A673 (cell line): ENCODE data around the gene ZNF692.

Experiments used
- CTCF ChIP-seq: fragments of 300-800, 200-600 bp; sonication (generic); conservative IDR thresholded peaks from 2 replicates; pipeline ENCODE4 v1.5.1; 2017; ENCODE audit warnings: low read depth, mild to moderate bottlenecking, antibody characterized with exemption, low read length, moderate library complexity, mixed read lengths
- EZH2 ChIP-seq: fragments of 200-600 bp; sonication (generic); IDR thresholded peaks from 2 replicates; pipeline ENCODE4 v1.6.1; 2017; ENCODE audit warnings: borderline replicate concordance, low read depth, mild to moderate bottlenecking, mixed read lengths, antibody characterized with exemption, low read length; ENCODE audit not compliant: poor library complexity, severe bottlenecking

GRCh38 chr1:248851390-248851789 lies 7.5 kb downstream of the ZNF692 start:
- TF ChIP-seq CTCF, result no peak
- TF ChIP-seq EZH2, result no peak
